Stimulated activated CD4-positive, alpha-beta T cell treated with anti-CD3 and anti-CD28 coated beads, Interleukin-1b, Interleukin-23, amount 100 ng/mL, for 24 hours (primary cell): Measurements from ENCODE around the gene LEPR.

ENCODE experiments used
- DNase-seq, 4 experiments: peaks; one replicate each; pipeline ENCODE4 v3.0.0-alpha.2; 2020; ENCODE audit warnings: low read depth in 4 of 4, low spot score in 1 of 4

Gene LEPR

GRCh38 chr1:65409314-65409713 is 11.2 kb upstream of the LEPR start:
- DNase-seq = no peak

- no peak for DNase-seq
These were observed 10.6 kb upstream of the LEPR start for GRCh38 chr1:65409816-65410326.

- no peak for DNase-seq
These were observed 8.0 kb upstream of the LEPR start for GRCh38 chr1:65412256-65412983.

- no peak for DNase-seq
These were observed 7.5 kb upstream of the LEPR start for GRCh38 chr1:65412984-65413375.

- DNase-seq = no peak
These were observed 5.9 kb upstream of the LEPR start for GRCh38 chr1:65414538-65414937.

GRCh38 chr1:65416767-65417166 is 3.7 kb upstream of the LEPR start:
- no peak for DNase-seq

GRCh38 chr1:65417729-65418128 is 2.7 kb upstream of the LEPR start:
- DNase-seq = no peak

- DNase-seq = no peak
These were observed 1.8 kb upstream of the LEPR start for GRCh38 chr1:65418522-65419185.

GRCh38 chr1:65419681-65420589 is 533 bp upstream of the LEPR start:
- DNase-seq = peak; percentile 96 to 98 (median 98)

- DNase-seq = no peak
These were observed 1.0 kb downstream of the LEPR start for GRCh38 chr1:65421351-65422025.

- no peak for DNase-seq
These were observed 2.1 kb downstream of the LEPR start for GRCh38 chr1:65422241-65423203.

- no peak for DNase-seq
These were observed 3.6 kb downstream of the LEPR start for GRCh38 chr1:65423884-65424572.

GRCh38 chr1:65424573-65424889 is 4.1 kb downstream of the LEPR start:
- DNase-seq = no peak

- no peak for DNase-seq
These were observed 4.5 kb downstream of the LEPR start for GRCh38 chr1:65425006-65425405.

- DNase-seq = no peak
These were observed 5.2 kb downstream of the LEPR start for GRCh38 chr1:65425697-65426096.

GRCh38 chr1:65429078-65429477 is 8.6 kb downstream of the LEPR start:
- no peak for DNase-seq

- DNase-seq = no peak
These were observed 9.3 kb downstream of the LEPR start for GRCh38 chr1:65429806-65430205.

- no peak for DNase-seq
These were observed 10.7 kb downstream of the LEPR start for GRCh38 chr1:65431111-65431705.

- no peak for DNase-seq
These were observed 12.4 kb downstream of the LEPR start for GRCh38 chr1:65432918-65433317.
